Neural progenitor cell (in vitro differentiated cells): ENCODE results near the gene ORC2.

Source experiments
- CTCF ChIP-seq: fragments of 200-600 bp; sonication (generic); IDR thresholded peaks from 2 replicates; pipeline ENCODE4 v1.5.1; 2017; ENCODE audit warnings: antibody characterized with exemption, mild to moderate bottlenecking
- EZH2 ChIP-seq: fragments of 200-600 bp; sonication (generic); IDR thresholded peaks from 2 replicates; pipeline ENCODE4 v1.6.1; 2017; ENCODE audit warnings: antibody characterized with exemption, mild to moderate bottlenecking, moderate library complexity
- EZH2phosphoT487 ChIP-seq: fragments of 200-600 bp; sonication (generic); IDR thresholded peaks from 2 replicates; pipeline ENCODE4 v1.6.1; 2017; ENCODE audit warnings: antibody characterized with exemption

GRCh38 chr2:200860092-200860795 lies 103.2 kb downstream of the ORC2 start:
- TF ChIP-seq CTCF: no peak
- no peak for TF ChIP-seq EZH2
- no peak for TF ChIP-seq EZH2phosphoT487
